Endothelial cell of umbilical vein (primary cell): ENCODE results near the gene ATP5F1B. TPM values are rescaled to one million over a fixed set of nuclear protein-coding genes. Genes with fewer than 3 reads are reported as not detected.

Experiments
- BruUV-seq: library from RNA; stranded (reverse); fragments of 400-500 nt; replicated peaks from 2 replicates; lab custom pipeline; 2021; lab: Mats Ljungman, UMichigan
- CTCF ChIA-PET: fragments of 300-600, 350-600 bp; sonication (Branson Sonifier 250); formaldehyde crosslinking; loops from one replicate; lab custom pipeline; 2021; ENCODE audit warnings: antibody characterized with exemption, inconsistent platforms; lab: Charles Lee
- POLR2A ChIA-PET: fragments of 300-600, 350-600 bp; sonication (Branson Sonifier 250); formaldehyde crosslinking; loops from one replicate; lab custom pipeline; 2021; ENCODE audit warnings: antibody characterized with exemption, inconsistent platforms; lab: Charles Lee
- DNase-seq: peaks from one replicate; pipeline ENCODE4 v3.0.0-alpha.2; 2011; ENCODE audit warnings: low read depth, low spot score
- FAIRE-seq: peaks from 2 replicates; lab custom pipeline; 2011; peaks lifted over from hg19 to GRCh38; lab: Jason Lieb, UNC
- H2AFZ ChIP-seq: 2 replicates; pipeline ENCODE4 v1.6.0; 2012; ENCODE audit warnings: low read depth, low read length, control low read depth, inconsistent platforms
- H3K27ac ChIP-seq: 2 replicates; pipeline ENCODE4 v1.5.1; 2011; ENCODE audit warnings: low read depth, mild to moderate bottlenecking, control low read depth, low read length, moderate library complexity; ENCODE audit not compliant: insufficient read depth
- H3K27me3 ChIP-seq, 2 experiments: 2 replicates each; pipeline versions ENCODE4 v1.6.0 to v1.6.1; 2011; ENCODE audit warnings: low read length in 2 of 2, mixed read lengths in 1 of 2; ENCODE audit not compliant: control insufficient read depth in 2 of 2, insufficient read depth in 2 of 2
- H3K36me3 ChIP-seq, 2 experiments: 2 replicates in 1 of 2; 3 replicates in 1 of 2; pipeline ENCODE4 v1.5.1; 2011; ENCODE audit warnings: low read length in 2 of 2, mild to moderate bottlenecking in 1 of 2, moderate library complexity in 1 of 2; ENCODE audit not compliant: control insufficient read depth in 2 of 2, insufficient read depth in 2 of 2; ENCODE audit errors: extremely low read depth in 1 of 2
- H3K4me1 ChIP-seq: 3 replicates; pipeline ENCODE4 v1.5.1; 2011; ENCODE audit warnings: mild to moderate bottlenecking, low read length; ENCODE audit not compliant: control insufficient read depth, insufficient read depth; ENCODE audit errors: extremely low read depth
- H3K4me2 ChIP-seq: 2 replicates; pipeline ENCODE4 v1.6.1; 2011; ENCODE audit warnings: low read length, control low read depth, mixed read lengths; ENCODE audit not compliant: insufficient read depth
- H3K4me3 ChIP-seq, 3 experiments: fragments of 200-600 bp in 1 of 3; sonication (generic), shearing (Covaris generic) in 1 of 3; replicated peaks in 1 of 3; 2 replicates each; pipeline ENCODE4 v1.5.1; 2011 to 2016; ENCODE audit warnings: control low read depth in 3 of 3, low read length in 3 of 3, mild to moderate bottlenecking in 2 of 3, inconsistent platforms in 1 of 3, low read depth in 1 of 3, moderate library complexity in 1 of 3; ENCODE audit not compliant: insufficient read depth in 1 of 3
- H3K79me2 ChIP-seq: 2 replicates; pipeline ENCODE4 v1.6.0; 2012; ENCODE audit warnings: low read length, inconsistent platforms; ENCODE audit not compliant: control insufficient read depth, insufficient read depth
- H3K9ac ChIP-seq: replicated peaks from 2 replicates; pipeline ENCODE3; 2011; ENCODE audit warnings: low read length, control low read depth; ENCODE audit not compliant: insufficient read depth; ENCODE audit errors: extremely low read depth
- H3K9me1 ChIP-seq: replicated peaks from 3 replicates; pipeline ENCODE4 v1.6.0; 2011; ENCODE audit warnings: mild to moderate bottlenecking, low read length; ENCODE audit not compliant: control insufficient read depth, insufficient read depth; ENCODE audit errors: extremely low read depth
- H3K9me3 ChIP-seq: replicated peaks from 2 replicates; pipeline ENCODE4 v1.5.1; 2012; ENCODE audit warnings: low read length, inconsistent platforms; ENCODE audit not compliant: control insufficient read depth, insufficient read depth
- H4K20me1 ChIP-seq: replicated peaks from 2 replicates; pipeline ENCODE3; 2011; ENCODE audit warnings: mild to moderate bottlenecking, low read length; ENCODE audit not compliant: control insufficient read depth, insufficient read depth; ENCODE audit errors: extremely low read depth
- EZH2 ChIP-seq: IDR thresholded peaks from 2 replicates; pipeline ENCODE4 v1.6.1; 2012; ENCODE audit warnings: borderline replicate concordance, low read depth, mild to moderate bottlenecking, moderate library complexity, low read length, inconsistent platforms; ENCODE audit not compliant: severe bottlenecking
- FOS ChIP-seq: IDR thresholded peaks from 2 replicates; pipeline ENCODE4 v1.6.1; 2011; ENCODE audit warnings: mild to moderate bottlenecking, low read length, moderate library complexity, borderline replicate concordance; ENCODE audit not compliant: insufficient read depth
- GATA2 ChIP-seq: IDR thresholded peaks from 2 replicates; pipeline ENCODE4 v1.7.0; 2011; ENCODE audit warnings: low read depth, mild to moderate bottlenecking, moderate library complexity, mixed read lengths, low read length; ENCODE audit not compliant: insufficient read length, insufficient read depth
- JUN ChIP-seq: IDR thresholded peaks from 2 replicates; pipeline ENCODE4 v1.6.1; 2011; ENCODE audit warnings: borderline replicate concordance, low read depth; ENCODE audit not compliant: insufficient read length, insufficient read depth
- MYC ChIP-seq: IDR thresholded peaks from one replicate; pipeline ENCODE4 v1.6.1; 2011; ENCODE audit warnings: mild to moderate bottlenecking, low read depth, low read length
- POLR2A ChIP-seq: IDR thresholded peaks from 2 replicates; pipeline ENCODE4 v1.6.1; 2012; ENCODE audit warnings: low read depth, mild to moderate bottlenecking, control low read depth, low read length
- POLR2AphosphoS5 ChIP-seq: IDR thresholded peaks from 2 replicates; pipeline ENCODE4 v1.6.1; 2012; ENCODE audit warnings: low read depth, mild to moderate bottlenecking, control low read depth, low read length, moderate library complexity; ENCODE audit not compliant: insufficient read depth
- dilution Hi-C: fragments of 300-500 bp; cut with MboI; formaldehyde crosslinking; loops from one replicate; pipeline ENCODE4 v1.15.0; 2019; ENCODE audit warnings: low sequenced_read_pairs; ENCODE audit not compliant: extremely low pct_ligation_motif_present
- intact Hi-C: fragments of 100-400 bp; cut with micrococcal nuclease; formaldehyde crosslinking; loops from one replicate; pipeline ENCODE4 v1.10.0; 2022
- polyA plus RNA-seq, 4 experiments: library from polyadenylated mRNA; depleted of rRNA in 3 of 4; stranded (reverse) in 3 of 4; unstranded in 1 of 4; fragments of >200 nt; gene quantifications; 2 replicates each; pipeline versions ENCODE4 v1.2.1 to v1.2.3, GENCODE V29; 2011 to 2012; ENCODE audit warnings: missing spikeins in 1 of 4
- total RNA-seq: library from RNA; stranded (reverse); gene quantifications from 2 replicates; pipeline ENCODE4 v1.2.3, GENCODE V29; 2021
- TF ChIP-seq, protein P1 (sequence below): IDR thresholded peaks from 2 replicates; pipeline ENCODE4 v1.6.1; 2011; ENCODE audit not compliant: insufficient read depth, insufficient read length
- TF ChIP-seq, protein P2 (sequence below), 2 donors: IDR thresholded peaks; 1 replicate in 1 of 2; 2 replicates in 1 of 2; pipeline ENCODE4 v1.5.1; 2011; ENCODE audit warnings: low read length in 2 of 2, mild to moderate bottlenecking in 2 of 2, moderate library complexity in 2 of 2, control low read depth in 1 of 2, inconsistent platforms in 1 of 2, low read depth in 1 of 2; ENCODE audit not compliant: insufficient read depth in 1 of 2; ENCODE audit errors: extremely low read depth in 1 of 2

Gene ATP5F1B
- total and polyA plus RNA-seq, 2 donors (not counting 3 experiments of a cell fraction or from before 2014, with no cell fraction given) = 590 to 829 TPM

DNA sequence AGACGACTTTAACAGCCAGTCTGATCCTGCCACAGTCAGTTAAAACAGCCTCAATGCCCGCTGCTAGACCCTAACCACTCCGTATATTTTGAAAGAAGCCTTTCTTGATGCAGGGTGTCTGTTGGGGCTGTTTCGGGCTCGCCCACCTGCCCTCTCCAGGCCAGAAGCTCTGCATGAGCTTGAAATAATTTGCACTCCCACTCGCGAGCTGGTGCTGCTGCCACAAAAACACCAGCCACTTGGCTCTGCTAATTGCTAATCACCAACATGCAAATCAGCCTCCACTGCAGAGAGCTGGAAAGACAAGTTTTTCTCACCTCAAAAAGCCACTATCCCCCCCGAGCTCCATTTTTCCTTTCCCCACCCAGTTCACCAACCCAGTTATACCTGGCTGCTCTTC lies 31.2 kb downstream of the ATP5F1B start:
- Histone ChIP-seq H3K36me3 (peaks cover 49 to 73% of the 10 kb centered on the region in 2 experiments), H3K27ac (no peak overlapping the region), H3K4me3 (no peak overlapping the region), H4K20me1 (no peaks in the 10 kb centered on the region), H3K9ac (no peak overlapping the region), H3K4me1 (no peaks in the 10 kb centered on the region), H3K9me3 (no peaks in the 10 kb centered on the region), H3K9me1 (no peaks in the 10 kb centered on the region), H2AFZ (no peak overlapping the region), H3K79me2 (peaks cover 19% of the 10 kb centered on the region), H3K4me2 (no peak overlapping the region), H3K27me3 (no peaks in the 10 kb centered on the region)
- dilution Hi-C loops = no loop called here
- ChIA-PET POLR2A (no interaction called here), CTCF (interaction anchor here (1.6 to 7.2 kb wide), 2 partner anchors 10 to 21 kb away, joined by 3 to 72 read pairs; no protein-coding TSS in a partner anchor)
- TF ChIP-seq, protein P1, sequence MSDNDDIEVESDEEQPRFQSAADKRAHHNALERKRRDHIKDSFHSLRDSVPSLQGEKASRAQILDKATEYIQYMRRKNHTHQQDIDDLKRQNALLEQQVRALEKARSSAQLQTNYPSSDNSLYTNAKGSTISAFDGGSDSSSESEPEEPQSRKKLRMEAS = no peak
- no peak for TF ChIP-seq JUN
- no peak for TF ChIP-seq EZH2
- no peak for TF ChIP-seq POLR2A
- TF ChIP-seq MYC = no peak
- TF ChIP-seq POLR2AphosphoS5 = no peak
- no peak for TF ChIP-seq FOS
- TF ChIP-seq, protein P2, sequence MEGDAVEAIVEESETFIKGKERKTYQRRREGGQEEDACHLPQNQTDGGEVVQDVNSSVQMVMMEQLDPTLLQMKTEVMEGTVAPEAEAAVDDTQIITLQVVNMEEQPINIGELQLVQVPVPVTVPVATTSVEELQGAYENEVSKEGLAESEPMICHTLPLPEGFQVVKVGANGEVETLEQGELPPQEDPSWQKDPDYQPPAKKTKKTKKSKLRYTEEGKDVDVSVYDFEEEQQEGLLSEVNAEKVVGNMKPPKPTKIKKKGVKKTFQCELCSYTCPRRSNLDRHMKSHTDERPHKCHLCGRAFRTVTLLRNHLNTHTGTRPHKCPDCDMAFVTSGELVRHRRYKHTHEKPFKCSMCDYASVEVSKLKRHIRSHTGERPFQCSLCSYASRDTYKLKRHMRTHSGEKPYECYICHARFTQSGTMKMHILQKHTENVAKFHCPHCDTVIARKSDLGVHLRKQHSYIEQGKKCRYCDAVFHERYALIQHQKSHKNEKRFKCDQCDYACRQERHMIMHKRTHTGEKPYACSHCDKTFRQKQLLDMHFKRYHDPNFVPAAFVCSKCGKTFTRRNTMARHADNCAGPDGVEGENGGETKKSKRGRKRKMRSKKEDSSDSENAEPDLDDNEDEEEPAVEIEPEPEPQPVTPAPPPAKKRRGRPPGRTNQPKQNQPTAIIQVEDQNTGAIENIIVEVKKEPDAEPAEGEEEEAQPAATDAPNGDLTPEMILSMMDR (IDR thresholded peaks at IDR 0.05; ENCODE audit: extremely low read depth in 1 of 2, insufficient read depth in 1 of 2, low read depth in 1 of 2, low read length in 2 of 2) = no peak
- no peak for TF ChIP-seq GATA2
- no TSS peak for BruUV-seq
- DNase-seq (no peak), FAIRE-seq (no peak)
- intact Hi-C loops = no loop called here
